HL-60 (cell line): Measurements from ENCODE around the gene ARHGAP21.
A peak's percentile ranks its signal among the peaks of the same experiment; 100 is the strongest.
"Not testable (repeated sequence)": the region's sequence is repeated elsewhere in the genome, so short reads cannot be mapped to it uniquely, and the experiment has no call there.

ENCODE experiments used
- DNase-seq, 2 experiments: peaks; one replicate each; pipeline ENCODE4 v3.0.0-alpha.2; 2010 to 2020; ENCODE audit warnings: low read depth in 1 of 2, low spot score in 1 of 2
- H3K27ac ChIP-seq: fragments of 250-450 bp; sonication (Bioruptor Pico); replicated peaks from 2 replicates; pipeline ENCODE4 v1.5.1; 2020; ENCODE audit warnings: mild to moderate bottlenecking, moderate library complexity
- H3K27me3 ChIP-seq: fragments of 250-450 bp; sonication (Bioruptor Pico); 2 replicates; pipeline ENCODE4 v1.5.1; 2021; ENCODE audit warnings: mild to moderate bottlenecking, moderate library complexity; ENCODE audit not compliant: insufficient read depth, poor library complexity, severe bottlenecking
- H3K4me3 ChIP-seq: replicated peaks from 2 replicates; pipeline ENCODE4 v1.5.1; 2011; ENCODE audit warnings: mild to moderate bottlenecking, control low read depth, low read length; ENCODE audit not compliant: insufficient read depth
- GABPA ChIP-seq: IDR thresholded peaks from 2 replicates; pipeline ENCODE4 v1.6.1; 2012; ENCODE audit warnings: low read depth
- POLR2AphosphoS5 ChIP-seq: IDR thresholded peaks from 2 replicates; pipeline ENCODE4 v1.6.1; 2012; ENCODE audit warnings: low read depth
- SPI1 ChIP-seq: IDR thresholded peaks from 2 replicates; pipeline ENCODE4 v1.6.1; 2012; ENCODE audit warnings: low read depth, mild to moderate bottlenecking, borderline replicate concordance
- TF ChIP-seq, protein P1 (sequence below): IDR thresholded peaks from one replicate; pipeline ENCODE4 v1.5.1; 2011; ENCODE audit warnings: low read length, control low read depth, inconsistent platforms; ENCODE audit not compliant: insufficient read depth
- TF ChIP-seq, protein P2 (sequence below): IDR thresholded peaks from 2 replicates; pipeline ENCODE4 v1.6.1; 2012; ENCODE audit warnings: low read depth; ENCODE audit not compliant: insufficient replicate concordance

Gene ARHGAP21

DNA sequence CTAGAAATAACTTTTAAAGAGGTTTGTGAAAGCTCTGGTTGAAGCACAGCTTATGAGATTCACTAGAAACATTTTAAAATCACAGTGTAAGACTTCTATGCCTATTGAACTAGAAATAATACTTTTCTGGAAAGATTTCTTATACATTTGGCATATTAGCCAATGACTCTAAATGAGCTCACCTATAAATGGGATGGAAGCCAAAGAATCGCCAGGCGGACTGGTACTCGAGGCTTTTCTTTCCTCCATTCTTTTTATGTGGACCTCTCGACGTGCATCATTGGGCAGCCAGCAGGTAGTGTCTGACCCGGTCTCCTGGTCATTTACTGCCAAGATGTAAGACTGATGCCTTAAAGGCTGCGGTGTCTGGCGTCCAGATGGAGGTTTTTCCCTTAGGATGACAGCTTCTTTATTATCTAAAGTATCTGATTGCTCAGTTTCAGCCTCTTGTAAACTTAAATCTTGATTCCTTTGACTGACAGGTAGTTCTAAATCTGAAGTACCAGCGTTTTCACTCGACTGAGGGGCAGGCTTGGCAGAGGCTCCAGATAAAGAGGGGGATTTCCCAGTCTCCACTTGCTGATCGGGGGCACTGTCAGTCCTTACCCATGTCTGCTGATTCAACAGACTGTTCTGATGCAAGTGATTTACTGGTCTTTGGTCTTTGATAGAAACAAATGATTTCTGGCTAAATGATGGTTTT, 104.2 kb downstream of the ARHGAP21 start:
- not testable (repeated sequence) for H3K4me3 ChIP-seq, H3K27me3 ChIP-seq, DNase-seq, H3K27ac ChIP-seq

DNA sequence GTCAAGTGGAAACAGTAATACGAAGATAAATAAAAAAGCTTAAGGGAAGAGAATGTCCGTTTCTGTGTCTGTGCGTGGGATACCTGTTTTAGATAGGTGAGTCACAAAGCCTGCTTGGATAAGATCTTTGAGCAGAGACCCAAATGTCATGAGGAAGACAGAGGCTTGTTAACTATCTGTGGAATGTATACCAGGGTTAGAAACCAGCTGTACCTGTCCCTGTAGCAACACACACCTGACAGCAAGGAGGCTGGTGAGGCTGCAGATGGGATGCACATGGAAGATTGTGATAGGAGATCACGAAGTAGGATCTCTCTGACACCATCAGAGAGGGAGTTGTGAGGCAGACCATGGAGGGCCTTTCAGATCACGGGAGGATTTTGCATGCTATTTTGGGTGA, 105.3 kb downstream of the ARHGAP21 start:
- no peak overlapping the region for H3K4me3 ChIP-seq
- no peak overlapping the region for H3K27ac ChIP-seq
- TF ChIP-seq, protein P1, sequence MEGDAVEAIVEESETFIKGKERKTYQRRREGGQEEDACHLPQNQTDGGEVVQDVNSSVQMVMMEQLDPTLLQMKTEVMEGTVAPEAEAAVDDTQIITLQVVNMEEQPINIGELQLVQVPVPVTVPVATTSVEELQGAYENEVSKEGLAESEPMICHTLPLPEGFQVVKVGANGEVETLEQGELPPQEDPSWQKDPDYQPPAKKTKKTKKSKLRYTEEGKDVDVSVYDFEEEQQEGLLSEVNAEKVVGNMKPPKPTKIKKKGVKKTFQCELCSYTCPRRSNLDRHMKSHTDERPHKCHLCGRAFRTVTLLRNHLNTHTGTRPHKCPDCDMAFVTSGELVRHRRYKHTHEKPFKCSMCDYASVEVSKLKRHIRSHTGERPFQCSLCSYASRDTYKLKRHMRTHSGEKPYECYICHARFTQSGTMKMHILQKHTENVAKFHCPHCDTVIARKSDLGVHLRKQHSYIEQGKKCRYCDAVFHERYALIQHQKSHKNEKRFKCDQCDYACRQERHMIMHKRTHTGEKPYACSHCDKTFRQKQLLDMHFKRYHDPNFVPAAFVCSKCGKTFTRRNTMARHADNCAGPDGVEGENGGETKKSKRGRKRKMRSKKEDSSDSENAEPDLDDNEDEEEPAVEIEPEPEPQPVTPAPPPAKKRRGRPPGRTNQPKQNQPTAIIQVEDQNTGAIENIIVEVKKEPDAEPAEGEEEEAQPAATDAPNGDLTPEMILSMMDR: no peak
- no peak for TF ChIP-seq GABPA
- TF ChIP-seq POLR2AphosphoS5: no peak
- TF ChIP-seq, protein P2, sequence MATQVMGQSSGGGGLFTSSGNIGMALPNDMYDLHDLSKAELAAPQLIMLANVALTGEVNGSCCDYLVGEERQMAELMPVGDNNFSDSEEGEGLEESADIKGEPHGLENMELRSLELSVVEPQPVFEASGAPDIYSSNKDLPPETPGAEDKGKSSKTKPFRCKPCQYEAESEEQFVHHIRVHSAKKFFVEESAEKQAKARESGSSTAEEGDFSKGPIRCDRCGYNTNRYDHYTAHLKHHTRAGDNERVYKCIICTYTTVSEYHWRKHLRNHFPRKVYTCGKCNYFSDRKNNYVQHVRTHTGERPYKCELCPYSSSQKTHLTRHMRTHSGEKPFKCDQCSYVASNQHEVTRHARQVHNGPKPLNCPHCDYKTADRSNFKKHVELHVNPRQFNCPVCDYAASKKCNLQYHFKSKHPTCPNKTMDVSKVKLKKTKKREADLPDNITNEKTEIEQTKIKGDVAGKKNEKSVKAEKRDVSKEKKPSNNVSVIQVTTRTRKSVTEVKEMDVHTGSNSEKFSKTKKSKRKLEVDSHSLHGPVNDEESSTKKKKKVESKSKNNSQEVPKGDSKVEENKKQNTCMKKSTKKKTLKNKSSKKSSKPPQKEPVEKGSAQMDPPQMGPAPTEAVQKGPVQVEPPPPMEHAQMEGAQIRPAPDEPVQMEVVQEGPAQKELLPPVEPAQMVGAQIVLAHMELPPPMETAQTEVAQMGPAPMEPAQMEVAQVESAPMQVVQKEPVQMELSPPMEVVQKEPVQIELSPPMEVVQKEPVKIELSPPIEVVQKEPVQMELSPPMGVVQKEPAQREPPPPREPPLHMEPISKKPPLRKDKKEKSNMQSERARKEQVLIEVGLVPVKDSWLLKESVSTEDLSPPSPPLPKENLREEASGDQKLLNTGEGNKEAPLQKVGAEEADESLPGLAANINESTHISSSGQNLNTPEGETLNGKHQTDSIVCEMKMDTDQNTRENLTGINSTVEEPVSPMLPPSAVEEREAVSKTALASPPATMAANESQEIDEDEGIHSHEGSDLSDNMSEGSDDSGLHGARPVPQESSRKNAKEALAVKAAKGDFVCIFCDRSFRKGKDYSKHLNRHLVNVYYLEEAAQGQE: no peak
- no peak for TF ChIP-seq SPI1
- no peaks in the 10 kb centered on the region for H3K27me3 ChIP-seq
- no peak for DNase-seq

DNA sequence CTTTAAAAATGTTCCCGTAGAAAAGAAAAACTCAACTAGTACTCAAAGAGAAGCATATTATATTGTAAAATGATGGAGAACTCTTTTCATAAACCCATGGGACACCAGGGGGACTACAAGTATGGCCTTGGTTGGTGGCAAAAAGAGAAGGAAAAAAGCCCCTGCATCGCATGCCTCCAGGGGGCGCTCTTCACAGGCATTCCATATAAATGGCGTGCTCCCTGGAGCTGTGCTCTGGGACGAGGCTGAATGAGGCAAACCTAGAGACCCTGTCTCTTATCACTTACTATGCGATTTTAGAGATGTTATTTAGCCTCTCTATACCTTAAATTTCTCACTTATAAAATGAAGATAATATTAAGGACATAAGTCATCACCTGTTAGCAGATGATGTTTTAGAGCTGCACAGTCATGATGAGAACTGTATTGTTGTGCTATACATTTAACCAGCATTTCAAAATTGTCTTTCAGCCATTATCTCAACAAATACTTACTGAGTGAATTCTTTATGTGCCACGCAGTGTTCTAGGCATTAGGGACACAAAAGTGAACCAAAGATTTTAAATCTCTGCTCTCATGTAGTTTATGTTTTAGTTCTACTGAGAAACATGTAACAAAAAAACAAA, 105.8 kb downstream of the ARHGAP21 start:
- DNase-seq: peak; percentile 1
- Histone ChIP-seq H3K27me3 (no peaks in the 10 kb centered on the region), H3K4me3 (no peak overlapping the region), H3K27ac (no peak overlapping the region)
- TF ChIP-seq, protein P2: no peak
- TF ChIP-seq POLR2AphosphoS5 (no peak), SPI1 (no peak), GABPA (no peak)
- TF ChIP-seq, protein P1: no peak

DNA sequence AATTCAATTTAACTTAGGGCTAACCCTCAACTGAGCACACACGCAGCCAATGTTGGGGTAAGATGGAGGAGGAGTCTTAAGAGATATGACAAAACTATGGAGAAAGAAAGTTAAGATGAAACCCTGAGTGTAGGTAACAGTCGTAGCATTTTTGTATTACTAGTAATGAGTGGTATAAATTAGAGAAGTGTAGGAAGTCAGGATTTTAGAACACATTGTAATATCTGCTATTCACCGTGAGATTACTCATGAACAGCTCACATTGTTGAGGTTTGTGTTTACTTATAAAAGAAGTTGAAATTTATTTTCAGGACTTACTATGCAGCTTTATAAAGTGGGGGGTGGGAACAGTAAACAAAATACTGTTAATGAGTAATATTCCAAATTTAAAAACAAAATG, 107.2 kb downstream of the ARHGAP21 start:
- TF ChIP-seq POLR2AphosphoS5: no peak
- TF ChIP-seq, protein P1: no peak
- TF ChIP-seq, protein P2: no peak
- no peak for TF ChIP-seq SPI1
- TF ChIP-seq GABPA: no peak
- DNase-seq: no peak
- Histone ChIP-seq H3K4me3 (no peak overlapping the region), H3K27ac (no peak overlapping the region), H3K27me3 (no peaks in the 10 kb centered on the region)
